22Rv1 (cell line): ENCODE results near the gene ZPR1.

Source experiments
- H3K27ac ChIP-seq: fragments of 450-650 bp; 2 replicates; pipeline ENCODE4 v1.5.1; 2017
- ZFX ChIP-seq: fragments of 450-650 bp; IDR thresholded peaks from 2 replicates; pipeline ENCODE4 v1.6.1; 2017; ENCODE audit warnings: antibody characterized with exemption, borderline replicate concordance
- TF ChIP-seq, protein P1 (sequence below): fragments of 450-650 bp; IDR thresholded peaks from 2 replicates; pipeline ENCODE4 v1.5.1; 2017; ENCODE audit warnings: mild to moderate bottlenecking

The ZPR1 gene

DNA sequence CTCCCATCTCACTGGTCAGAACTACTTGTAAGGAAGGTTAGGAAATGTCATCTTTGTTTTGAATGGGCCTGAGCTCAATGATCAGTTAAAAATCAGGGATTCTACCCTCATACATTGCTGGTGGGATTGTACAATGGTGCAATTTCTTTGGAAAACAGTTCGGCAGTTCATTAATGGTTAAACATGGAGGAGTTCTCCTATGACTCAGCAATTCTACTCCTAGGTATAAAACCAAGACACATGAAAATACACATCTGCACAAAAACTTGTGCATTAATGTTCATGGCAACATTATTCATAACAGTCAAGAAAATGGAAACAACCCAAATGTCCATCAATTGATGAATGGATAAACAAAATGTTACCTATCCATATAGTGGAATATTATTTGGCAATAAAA is 8.7 kb upstream of the ZPR1 start:
- no peak for TF ChIP-seq ZFX
- no peak overlapping the region for H3K27ac ChIP-seq

DNA sequence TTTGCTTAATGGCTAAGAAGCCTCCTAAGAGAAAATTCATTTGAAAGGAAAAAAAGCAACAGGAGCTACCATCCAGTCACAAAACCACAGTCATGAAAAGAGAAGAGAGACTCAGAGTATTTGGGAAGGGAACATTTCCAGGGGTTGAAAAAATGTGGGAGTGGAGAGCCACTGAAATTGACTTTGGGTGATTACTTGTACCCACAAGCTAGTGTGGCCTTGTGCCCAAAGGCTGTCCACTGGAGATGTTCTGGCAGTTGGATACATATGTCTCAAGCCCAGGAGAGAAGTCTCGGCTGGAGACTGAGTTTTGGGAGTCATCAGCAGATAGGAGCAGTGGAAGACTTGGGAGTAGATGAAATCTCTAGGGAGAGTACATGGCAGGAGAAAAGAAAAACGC is 7.0 kb upstream of the ZPR1 start:
- TF ChIP-seq, protein P1, sequence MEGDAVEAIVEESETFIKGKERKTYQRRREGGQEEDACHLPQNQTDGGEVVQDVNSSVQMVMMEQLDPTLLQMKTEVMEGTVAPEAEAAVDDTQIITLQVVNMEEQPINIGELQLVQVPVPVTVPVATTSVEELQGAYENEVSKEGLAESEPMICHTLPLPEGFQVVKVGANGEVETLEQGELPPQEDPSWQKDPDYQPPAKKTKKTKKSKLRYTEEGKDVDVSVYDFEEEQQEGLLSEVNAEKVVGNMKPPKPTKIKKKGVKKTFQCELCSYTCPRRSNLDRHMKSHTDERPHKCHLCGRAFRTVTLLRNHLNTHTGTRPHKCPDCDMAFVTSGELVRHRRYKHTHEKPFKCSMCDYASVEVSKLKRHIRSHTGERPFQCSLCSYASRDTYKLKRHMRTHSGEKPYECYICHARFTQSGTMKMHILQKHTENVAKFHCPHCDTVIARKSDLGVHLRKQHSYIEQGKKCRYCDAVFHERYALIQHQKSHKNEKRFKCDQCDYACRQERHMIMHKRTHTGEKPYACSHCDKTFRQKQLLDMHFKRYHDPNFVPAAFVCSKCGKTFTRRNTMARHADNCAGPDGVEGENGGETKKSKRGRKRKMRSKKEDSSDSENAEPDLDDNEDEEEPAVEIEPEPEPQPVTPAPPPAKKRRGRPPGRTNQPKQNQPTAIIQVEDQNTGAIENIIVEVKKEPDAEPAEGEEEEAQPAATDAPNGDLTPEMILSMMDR, result no peak
- no peak for TF ChIP-seq ZFX
- no peak overlapping the region for H3K27ac ChIP-seq

DNA sequence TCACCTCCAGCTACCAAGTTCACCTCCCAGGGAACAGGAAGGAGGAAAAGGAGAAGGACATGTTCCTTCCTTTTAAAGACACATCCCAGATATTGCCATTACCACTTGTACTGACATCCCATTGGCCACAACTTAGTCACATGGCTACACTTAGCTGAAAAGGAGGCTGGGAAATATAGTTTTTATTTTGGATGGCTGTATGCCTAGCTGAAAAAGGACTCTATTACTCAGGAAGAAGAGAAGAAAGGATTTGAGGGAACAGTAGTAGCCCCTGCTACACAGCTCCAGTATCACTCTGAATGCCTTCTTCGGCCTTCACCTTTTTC is 5.9 kb upstream of the ZPR1 start:
- H3K27ac ChIP-seq, result no peak overlapping the region
- TF ChIP-seq, protein P1, result no peak
- no peak for TF ChIP-seq ZFX

DNA sequence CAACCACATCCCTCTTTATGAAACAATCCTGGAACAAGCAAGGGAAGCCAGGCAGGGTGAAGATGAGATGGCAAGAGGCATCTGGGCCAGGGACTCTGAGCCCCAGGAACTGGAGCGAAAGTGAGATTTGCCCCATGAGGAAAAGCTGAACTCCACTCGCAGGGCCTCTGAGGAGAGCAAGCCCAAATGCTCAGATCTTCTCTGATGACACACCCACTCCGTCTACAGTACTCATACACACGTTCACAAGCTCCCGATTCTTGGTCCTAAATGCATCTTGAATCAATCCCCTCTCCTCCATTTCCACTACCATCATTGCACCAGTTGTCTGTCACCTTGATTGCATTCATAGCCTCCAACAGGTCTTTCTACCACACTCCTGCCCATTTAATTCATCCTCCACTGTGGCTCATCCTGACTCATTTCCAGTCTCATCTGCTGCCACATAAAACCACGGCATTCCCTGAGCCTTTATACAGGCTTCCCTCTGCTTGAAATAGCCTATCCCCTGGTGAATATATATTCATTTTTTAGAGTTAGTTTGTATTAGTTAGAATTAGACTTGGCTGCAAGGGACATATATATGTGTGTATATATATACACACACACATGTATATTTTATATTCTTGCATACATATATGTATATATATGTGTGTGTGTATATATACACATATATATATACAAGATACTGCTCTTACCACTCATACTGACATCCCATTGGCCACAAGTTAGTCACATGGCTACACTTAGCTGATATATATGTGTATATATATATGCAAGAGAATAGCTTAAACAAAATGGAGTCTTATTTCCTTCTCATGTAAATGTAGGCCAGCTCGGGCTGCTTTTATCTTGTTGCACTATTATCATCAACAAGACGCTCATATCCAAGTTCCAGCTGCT is 5.3 kb upstream of the ZPR1 start:
- no peak overlapping the region for H3K27ac ChIP-seq
- no peak for TF ChIP-seq ZFX
- TF ChIP-seq, protein P1, result no peak

DNA sequence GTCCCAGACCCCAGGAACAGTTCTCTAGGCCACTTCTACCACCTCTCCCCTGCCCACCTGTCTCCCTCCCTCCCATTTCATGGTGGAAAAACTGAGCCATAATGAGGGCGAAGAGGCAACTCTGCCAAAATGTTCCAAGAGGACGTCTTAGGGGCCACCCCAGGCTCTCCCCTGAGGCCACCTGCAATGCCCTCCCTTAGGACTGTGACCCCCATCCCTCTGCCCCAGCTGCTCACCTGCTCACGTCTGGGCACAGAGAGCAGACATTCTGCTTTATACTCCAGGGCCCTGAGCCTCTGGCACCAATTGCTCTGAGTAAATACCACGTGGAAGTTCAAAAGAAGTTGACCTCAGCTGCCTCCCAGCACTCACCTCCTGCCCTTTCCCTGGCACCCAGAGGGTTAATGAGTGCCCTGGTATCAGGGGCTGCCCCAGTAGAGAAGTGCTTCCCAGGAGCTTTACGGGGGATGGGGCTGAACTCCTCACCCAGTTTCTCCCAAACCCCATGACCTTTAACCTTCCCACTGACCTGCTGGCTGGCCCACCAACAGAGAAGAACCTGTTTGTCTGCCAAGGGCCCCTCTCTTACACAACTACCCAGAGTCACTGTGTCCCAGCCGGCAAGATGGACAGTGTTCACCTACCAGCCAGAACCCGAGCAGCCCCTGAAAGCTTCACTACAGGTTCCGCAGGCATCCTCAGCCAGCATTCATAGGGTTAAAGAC is 4.5 kb upstream of the ZPR1 start:
- H3K27ac ChIP-seq, result no peak overlapping the region
- TF ChIP-seq, protein P1, result no peak
- TF ChIP-seq ZFX, result no peak

DNA sequence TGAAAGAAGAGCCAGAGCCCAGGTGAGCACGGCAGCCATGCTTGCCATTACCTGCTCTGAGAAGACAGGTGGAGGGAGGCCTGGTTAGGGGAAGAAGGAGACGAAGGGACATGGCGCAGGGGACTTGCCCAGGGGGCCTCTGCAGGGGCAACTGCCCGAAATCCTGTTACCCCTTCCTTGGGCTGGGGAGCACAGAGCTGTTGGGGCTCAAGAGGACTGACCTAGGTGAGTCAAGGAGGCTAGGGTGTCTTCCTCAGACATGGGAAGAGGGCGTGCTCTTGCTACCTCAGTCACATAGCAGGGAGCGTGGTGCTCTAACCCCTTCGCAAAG is 4.0 kb upstream of the ZPR1 start, which contains the start of gene APOA5:
TSS of gene APOA5 (minus strand) at position 67 of the 331 bp plus-strand sequence. CDS start at position 48, 19 bp downstream.
- H3K27ac ChIP-seq, result no peak within 1 kb of the TSS
- TF ChIP-seq, protein P1, result no peak
- TF ChIP-seq ZFX, result no peak

DNA sequence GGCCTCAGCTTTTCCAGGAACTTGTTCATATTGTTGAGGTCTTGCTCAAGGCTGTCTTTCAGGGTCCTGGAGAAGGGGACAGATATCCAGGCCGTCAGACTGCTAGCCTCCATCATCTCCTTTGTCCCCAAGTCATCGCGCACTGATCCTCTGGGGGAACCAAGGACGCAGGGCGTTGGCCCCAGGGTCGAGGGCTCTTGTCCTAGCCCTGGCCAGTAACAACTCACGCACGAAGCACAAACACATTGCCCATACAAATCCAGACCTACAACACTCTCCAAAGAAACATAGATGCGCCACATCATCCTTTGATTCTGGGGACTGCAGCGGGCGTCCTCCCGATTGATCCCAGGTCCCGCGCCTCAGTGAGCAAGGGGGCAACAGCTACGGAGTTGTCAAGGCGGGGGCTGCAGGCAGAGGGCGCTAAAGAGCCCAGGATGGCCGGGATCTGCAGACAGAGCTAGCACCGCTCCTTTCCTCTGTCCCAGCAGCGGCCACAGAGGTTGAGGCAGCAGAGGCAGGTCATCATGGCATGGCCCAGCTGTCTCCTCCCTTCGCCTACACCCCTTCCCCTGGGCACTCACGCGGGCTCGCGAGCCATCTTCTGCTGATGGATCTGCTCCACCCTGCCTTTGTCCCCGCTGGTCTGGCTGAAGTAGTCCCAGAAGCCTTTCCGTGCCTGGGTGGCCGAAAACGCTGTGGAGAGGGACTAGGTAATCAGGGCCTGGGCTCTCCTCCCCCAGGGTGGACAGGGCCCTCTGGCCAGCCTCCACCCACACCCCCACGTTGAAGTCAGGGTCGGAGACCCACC is 3.4 kb upstream of the ZPR1 start:
- H3K27ac ChIP-seq, result no peak overlapping the region
- TF ChIP-seq ZFX, result no peak
- TF ChIP-seq, protein P1, result peak; percentile 95
